HEK293 (cell line): ENCODE measurements around the gene PDGFB.
A peak's percentile ranks its signal among the peaks of the same experiment; 100 is the strongest.

Experiments used
- CTCF ChIA-PET: fragments of 350-600 bp; formaldehyde crosslinking; extraction: SDS; loops from one replicate; lab custom pipeline; 2021; ENCODE audit warnings: antibody characterized with exemption; lab: Yijun Ruan, JAX
- POLR2A ChIA-PET: fragments of 300-600 bp; formaldehyde crosslinking; extraction: SDS; loops from one replicate; lab custom pipeline; 2020; ENCODE audit warnings: antibody characterized with exemption, inconsistent platforms; lab: Yijun Ruan, JAX
- H3K27ac ChIP-seq: fragments of 200-500 bp; sonication (Bioruptor generic); 2 replicates; pipeline ENCODE4 v1.5.1; 2014; ENCODE audit warnings: low read depth, low read length, control low read depth, inconsistent platforms; ENCODE audit errors: extremely low read depth
- H3K36me3 ChIP-seq, 2 experiments: fragments of 200-500 bp in 1 of 2; sonication (Bioruptor generic) in 1 of 2; 1 replicate in 1 of 2; 2 replicates in 1 of 2; pipeline ENCODE4 v1.5.1; 2014 to 2017; ENCODE audit warnings: inconsistent platforms in 2 of 2, low read length in 2 of 2; ENCODE audit not compliant: control insufficient read depth in 2 of 2, insufficient read depth in 1 of 2
- H3K4me1 ChIP-seq: fragments of 200-500 bp; sonication (Bioruptor generic); 2 replicates; pipeline ENCODE4 v1.5.1; 2014; ENCODE audit warnings: mild to moderate bottlenecking, low read length, inconsistent platforms; ENCODE audit not compliant: control insufficient read depth, insufficient read depth
- H3K4me3 ChIP-seq: 2 replicates; pipeline ENCODE4 v1.5.1; 2011; ENCODE audit warnings: low read depth, mild to moderate bottlenecking, control low read depth, low read length, moderate library complexity
- H3K9me3 ChIP-seq: fragments of 200-500 bp; sonication (Bioruptor generic); 2 replicates; pipeline ENCODE4 v1.5.1; 2014; ENCODE audit warnings: low read depth, low read length, inconsistent platforms; ENCODE audit not compliant: control insufficient read depth, insufficient read depth
- EGR2 ChIP-seq: fragments of 450-650 bp; formaldehyde crosslinking; IDR thresholded peaks from 2 replicates; pipeline ENCODE4 v1.5.1; 2016; ENCODE audit warnings: low read depth, missing biosample characterization, missing genetic modification characterization
- SCRT2 ChIP-seq: fragments of 450-650 bp; formaldehyde crosslinking; IDR thresholded peaks from 2 replicates; pipeline ENCODE4 v1.5.1; 2016; ENCODE audit warnings: missing biosample characterization, missing genetic modification characterization
- TCF7L2 ChIP-seq: IDR thresholded peaks from 2 replicates; pipeline ENCODE4 v1.6.1; 2011; ENCODE audit warnings: low read depth, mild to moderate bottlenecking, inconsistent platforms, low read length, moderate library complexity, borderline replicate concordance
- ZBTB8A ChIP-seq: fragments of 450-650 bp; formaldehyde crosslinking; IDR thresholded peaks from 2 replicates; pipeline ENCODE4 v1.5.1; 2016; ENCODE audit warnings: missing biosample characterization, missing genetic modification characterization
- ZFHX2 ChIP-seq: fragments of 450-650 bp; formaldehyde crosslinking; conservative IDR thresholded peaks from 2 replicates; pipeline ENCODE4 v1.5.1; 2016; ENCODE audit warnings: missing biosample characterization, missing genetic modification characterization
- ZNF16 ChIP-seq: fragments of 450-650 bp; formaldehyde crosslinking; IDR thresholded peaks from 2 replicates; pipeline ENCODE4 v1.5.1; 2016; ENCODE audit warnings: low read depth, missing biosample characterization, missing genetic modification characterization
- ZNF426 ChIP-seq: fragments of 450-650 bp; formaldehyde crosslinking; IDR thresholded peaks from 2 replicates; pipeline ENCODE4 v1.5.1; 2017; ENCODE audit warnings: missing biosample characterization, missing genetic modification characterization, mild to moderate bottlenecking, inconsistent platforms, moderate library complexity
- ZNF473 ChIP-seq: fragments of 450-650 bp; formaldehyde crosslinking; IDR thresholded peaks from 2 replicates; pipeline ENCODE4 v1.5.1; 2017; ENCODE audit warnings: missing biosample characterization, missing genetic modification characterization
- ZNF48 ChIP-seq: fragments of 450-650 bp; formaldehyde crosslinking; IDR thresholded peaks from 2 replicates; pipeline ENCODE4 v1.5.1; 2016; ENCODE audit warnings: missing biosample characterization, missing genetic modification characterization
- ZNF530 ChIP-seq: fragments of 450-650 bp; formaldehyde crosslinking; IDR thresholded peaks from 2 replicates; pipeline ENCODE4 v1.5.1; 2016; ENCODE audit warnings: low read depth, missing biosample characterization, missing genetic modification characterization
- ZNF558 ChIP-seq: fragments of 450-650 bp; formaldehyde crosslinking; IDR thresholded peaks from 2 replicates; pipeline ENCODE4 v1.5.1; 2016; ENCODE audit warnings: missing biosample characterization, missing genetic modification characterization
- ZNF629 ChIP-seq: fragments of 450-650 bp; formaldehyde crosslinking; IDR thresholded peaks from 2 replicates; pipeline ENCODE4 v1.5.1; 2017; ENCODE audit warnings: missing biosample characterization, missing genetic modification characterization
- ZNF670 ChIP-seq: fragments of 450-650 bp; formaldehyde crosslinking; IDR thresholded peaks from 2 replicates; pipeline ENCODE4 v1.5.1; 2016; ENCODE audit warnings: missing biosample characterization, missing genetic modification characterization, low read depth
- ZNF701 ChIP-seq: fragments of 450-650 bp; formaldehyde crosslinking; IDR thresholded peaks from 2 replicates; pipeline ENCODE4 v1.5.1; 2016; ENCODE audit warnings: missing biosample characterization, missing genetic modification characterization
- ZNF843 ChIP-seq: fragments of 450-650 bp; formaldehyde crosslinking; IDR thresholded peaks from 2 replicates; pipeline ENCODE4 v1.5.1; 2016; ENCODE audit warnings: missing biosample characterization, missing genetic modification characterization
- TF ChIP-seq, protein P1 (sequence below): fragments of 450-650 bp; formaldehyde crosslinking; IDR thresholded peaks from 2 replicates; pipeline ENCODE4 v1.5.1; 2017; ENCODE audit warnings: missing biosample characterization, missing genetic modification characterization
- TF ChIP-seq, protein P2 (sequence below): fragments of 450-650 bp; formaldehyde crosslinking; IDR thresholded peaks from 2 replicates; pipeline ENCODE4 v1.5.1; 2017; ENCODE audit warnings: missing biosample characterization, mild to moderate bottlenecking, missing genetic modification characterization, moderate library complexity
- TF ChIP-seq, protein P3 (sequence below): fragments of 450-650 bp; formaldehyde crosslinking; IDR thresholded peaks from 2 replicates; pipeline ENCODE4; 2016; ENCODE audit warnings: missing biosample characterization, missing genetic modification characterization
- TF ChIP-seq, protein P4 (sequence below): fragments of 450-650 bp; formaldehyde crosslinking; IDR thresholded peaks from 2 replicates; pipeline ENCODE4 v1.5.0; 2017; ENCODE audit warnings: missing biosample characterization, missing genetic modification characterization, borderline replicate concordance

Gene PDGFB

DNA sequence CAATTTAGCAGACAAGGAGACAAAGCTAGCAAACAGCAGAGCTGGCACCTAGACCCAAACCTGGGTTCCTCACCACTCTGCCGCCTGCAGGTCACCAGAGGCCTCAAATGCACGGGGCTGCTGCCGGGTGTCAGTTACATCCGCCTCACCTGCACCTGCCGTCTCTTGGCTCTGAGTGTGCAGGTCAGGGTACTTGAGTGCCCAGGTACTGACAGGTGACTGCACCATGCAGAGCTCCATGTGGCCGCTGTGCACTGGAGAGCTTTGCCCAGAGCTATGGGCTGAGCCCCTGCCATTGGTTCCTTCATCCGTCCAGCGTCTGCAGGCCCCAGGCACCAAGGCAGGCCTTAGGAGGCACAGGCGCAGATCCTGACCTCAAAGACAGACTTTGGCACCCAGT lies 35.0 kb downstream of the PDGFB start:
- CTCF ChIA-PET: interaction anchor here (0.7 kb wide), 1 partner anchor 81 kb away, joined by 3 read pairs; no protein-coding TSS in a partner anchor
- no peaks in the 10 kb centered on the region for H3K4me1 ChIP-seq
- POLR2A ChIA-PET: no interaction called here

DNA sequence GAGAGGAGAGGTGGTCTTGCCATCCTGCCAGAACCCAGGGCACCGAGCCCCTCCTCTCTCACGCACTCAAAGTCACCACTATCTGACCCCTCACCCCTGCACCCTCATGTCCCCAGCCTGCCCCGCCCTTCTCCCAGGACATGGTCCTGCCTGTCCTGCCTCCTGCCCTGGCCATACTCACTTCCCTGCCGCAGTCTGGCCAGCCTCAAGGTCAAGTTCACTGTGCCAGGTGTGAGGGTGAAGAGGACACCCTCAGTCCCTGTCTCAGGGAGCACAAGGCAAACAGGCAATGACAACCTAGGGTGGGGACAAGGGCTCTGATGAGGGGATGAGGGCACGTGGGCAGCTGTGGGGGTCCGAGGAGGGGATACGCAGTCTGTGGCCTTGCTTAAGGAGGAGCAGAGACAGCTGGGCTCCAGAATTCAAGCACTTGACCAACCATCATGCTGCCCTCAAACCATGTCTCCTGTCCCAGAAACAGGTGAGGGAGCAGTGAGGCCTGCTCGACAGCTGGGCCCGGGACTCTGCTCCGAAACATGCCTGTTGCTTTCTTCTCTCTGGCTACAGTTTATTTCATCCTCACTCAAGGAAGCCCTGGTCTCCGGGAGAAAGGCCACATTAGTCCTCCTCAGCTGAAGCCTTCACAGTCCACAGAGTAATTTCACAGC lies 36.6 kb downstream of the PDGFB start:
- Histone ChIP-seq H3K27ac (no peak overlapping the region), H3K4me3 (no peak overlapping the region)

More for the DNA sequence above, 35.0 kb downstream of the PDGFB start:
- Histone ChIP-seq H3K27ac (no peak overlapping the region), H3K36me3 (no peaks in the 10 kb centered on the region)
- TF ChIP-seq, protein P1, sequence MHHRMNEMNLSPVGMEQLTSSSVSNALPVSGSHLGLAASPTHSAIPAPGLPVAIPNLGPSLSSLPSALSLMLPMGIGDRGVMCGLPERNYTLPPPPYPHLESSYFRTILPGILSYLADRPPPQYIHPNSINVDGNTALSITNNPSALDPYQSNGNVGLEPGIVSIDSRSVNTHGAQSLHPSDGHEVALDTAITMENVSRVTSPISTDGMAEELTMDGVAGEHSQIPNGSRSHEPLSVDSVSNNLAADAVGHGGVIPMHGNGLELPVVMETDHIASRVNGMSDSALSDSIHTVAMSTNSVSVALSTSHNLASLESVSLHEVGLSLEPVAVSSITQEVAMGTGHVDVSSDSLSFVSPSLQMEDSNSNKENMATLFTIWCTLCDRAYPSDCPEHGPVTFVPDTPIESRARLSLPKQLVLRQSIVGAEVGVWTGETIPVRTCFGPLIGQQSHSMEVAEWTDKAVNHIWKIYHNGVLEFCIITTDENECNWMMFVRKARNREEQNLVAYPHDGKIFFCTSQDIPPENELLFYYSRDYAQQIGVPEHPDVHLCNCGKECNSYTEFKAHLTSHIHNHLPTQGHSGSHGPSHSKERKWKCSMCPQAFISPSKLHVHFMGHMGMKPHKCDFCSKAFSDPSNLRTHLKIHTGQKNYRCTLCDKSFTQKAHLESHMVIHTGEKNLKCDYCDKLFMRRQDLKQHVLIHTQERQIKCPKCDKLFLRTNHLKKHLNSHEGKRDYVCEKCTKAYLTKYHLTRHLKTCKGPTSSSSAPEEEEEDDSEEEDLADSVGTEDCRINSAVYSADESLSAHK: no peak
- TF ChIP-seq ZNF701 (tag by site-specific recombination) (no peak), ZNF426 (no peak), TCF7L2 (no peak), ZNF843 (tag by site-specific recombination) (no peak), ZNF48 (tag by site-specific recombination) (no peak), ZNF16 (tag by site-specific recombination) (no peak), ZNF670 (tag by site-specific recombination) (no peak)
- TF ChIP-seq, all 188 proteins: peak for 0
- Histone ChIP-seq H3K4me3 (no peak overlapping the region), H3K9me3 (no peaks in the 10 kb centered on the region)

DNA sequence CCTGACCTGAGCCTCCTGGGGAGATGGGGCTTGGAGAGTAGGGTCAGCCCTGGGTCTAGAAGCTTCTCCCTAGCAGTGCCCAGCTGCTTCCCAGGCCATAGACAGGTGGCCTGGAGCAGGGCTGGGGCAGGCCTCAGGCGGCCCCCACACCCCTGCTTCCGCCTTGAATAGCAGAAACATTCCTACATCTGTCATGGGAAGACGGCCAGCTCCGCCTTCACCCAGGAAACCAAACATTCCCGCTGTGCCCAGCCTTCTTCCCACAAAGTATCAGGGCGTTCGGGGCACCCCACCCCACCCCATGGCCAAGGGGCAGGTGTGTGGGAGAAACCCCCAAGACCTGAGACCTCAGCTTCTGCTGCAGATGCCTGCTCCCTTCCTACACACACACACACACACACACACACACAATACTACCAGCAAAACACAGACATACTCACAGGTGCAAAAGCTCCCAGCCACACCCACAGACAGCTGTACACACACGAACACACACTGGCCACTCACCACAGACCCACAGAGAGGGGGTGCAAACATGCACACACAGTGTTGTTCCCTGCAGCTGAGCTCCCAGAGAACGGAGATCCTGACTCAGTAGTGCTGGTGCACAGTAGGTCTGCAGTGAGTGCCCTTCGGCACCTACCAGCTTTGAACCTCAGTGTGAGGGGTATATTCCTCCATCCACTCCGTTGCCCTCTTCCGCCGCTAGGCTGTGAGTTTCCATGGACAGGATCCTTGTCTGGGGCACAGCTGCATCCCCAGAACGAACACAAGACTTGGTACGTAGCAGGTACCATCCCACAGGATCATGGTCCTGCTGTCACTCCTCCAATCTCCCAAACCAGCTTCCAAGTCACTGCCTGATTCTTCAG lies 37.4 kb downstream of the PDGFB start:
- Histone ChIP-seq H3K4me3 (no peak overlapping the region), H3K36me3 (no peaks in the 10 kb centered on the region), H3K9me3 (no peaks in the 10 kb centered on the region), H3K4me1 (no peaks in the 10 kb centered on the region), H3K27ac (no peak overlapping the region)
- ChIA-PET CTCF (interaction anchor here (0.5 to 1.1 kb wide), 4 partner anchors 8 to 235 kb away, joined by 3 to 10 read pairs (median 4); no protein-coding TSS in a partner anchor), POLR2A (interaction anchor here (1.1 to 1.7 kb wide), 4 partner anchors 38 to 112 kb away, joined by 3 to 8 read pairs (median 4); partner anchors contain the start of genes PDGFB and RPL3)
- TF ChIP-seq ZNF629 (no peak), ZNF558 (tag by site-specific recombination) (no peak), ZNF473 (tag by site-specific recombination) (no peak), ZFHX2 (tag by site-specific recombination) (peak; percentile 78), ZNF530 (tag by site-specific recombination) (no peak), EGR2 (tag by site-specific recombination) (peak; percentile 88)
- TF ChIP-seq, protein P2, sequence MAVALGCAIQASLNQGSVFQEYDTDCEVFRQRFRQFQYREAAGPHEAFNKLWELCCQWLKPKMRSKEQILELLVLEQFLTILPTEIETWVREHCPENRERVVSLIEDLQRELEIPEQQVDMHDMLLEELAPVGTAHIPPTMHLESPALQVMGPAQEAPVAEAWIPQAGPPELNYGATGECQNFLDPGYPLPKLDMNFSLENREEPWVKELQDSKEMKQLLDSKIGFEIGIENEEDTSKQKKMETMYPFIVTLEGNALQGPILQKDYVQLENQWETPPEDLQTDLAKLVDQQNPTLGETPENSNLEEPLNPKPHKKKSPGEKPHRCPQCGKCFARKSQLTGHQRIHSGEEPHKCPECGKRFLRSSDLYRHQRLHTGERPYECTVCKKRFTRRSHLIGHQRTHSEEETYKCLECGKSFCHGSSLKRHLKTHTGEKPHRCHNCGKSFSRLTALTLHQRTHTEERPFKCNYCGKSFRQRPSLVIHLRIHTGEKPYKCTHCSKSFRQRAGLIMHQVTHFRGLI (tag by site-specific recombination): no peak
- TF ChIP-seq, protein P3, sequence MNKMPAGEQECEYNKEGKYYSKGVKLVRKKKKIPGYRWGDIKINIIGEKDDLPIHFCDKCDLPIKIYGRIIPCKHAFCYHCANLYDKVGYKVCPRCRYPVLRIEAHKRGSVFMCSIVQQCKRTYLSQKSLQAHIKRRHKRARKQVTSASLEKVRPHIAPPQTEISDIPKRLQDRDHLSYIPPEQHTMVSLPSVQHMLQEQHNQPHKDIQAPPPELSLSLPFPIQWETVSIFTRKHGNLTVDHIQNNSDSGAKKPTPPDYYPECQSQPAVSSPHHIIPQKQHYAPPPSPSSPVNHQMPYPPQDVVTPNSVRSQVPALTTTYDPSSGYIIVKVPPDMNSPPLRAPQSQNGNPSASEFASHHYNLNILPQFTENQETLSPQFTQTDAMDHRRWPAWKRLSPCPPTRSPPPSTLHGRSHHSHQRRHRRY (tag by site-specific recombination): no peak

More for the DNA sequence above, 36.6 kb downstream of the PDGFB start:
- H3K4me1 ChIP-seq: no peaks in the 10 kb centered on the region
- no peaks in the 10 kb centered on the region for H3K9me3 ChIP-seq
- H3K36me3 ChIP-seq: no peaks in the 10 kb centered on the region
- POLR2A ChIA-PET: interaction anchor here (0.5 to 1.7 kb wide), 4 partner anchors 20 to 112 kb away, joined by 4 to 8 read pairs (median 4); partner anchors contain the start of genes PDGFB and RPL3
- TF ChIP-seq SCRT2: 0 out of 2 replicates have a peak, but pooled peaks have one; percentile 34
- no peak for TF ChIP-seq ZBTB8A (tag by site-specific recombination)
- TF ChIP-seq, protein P4, sequence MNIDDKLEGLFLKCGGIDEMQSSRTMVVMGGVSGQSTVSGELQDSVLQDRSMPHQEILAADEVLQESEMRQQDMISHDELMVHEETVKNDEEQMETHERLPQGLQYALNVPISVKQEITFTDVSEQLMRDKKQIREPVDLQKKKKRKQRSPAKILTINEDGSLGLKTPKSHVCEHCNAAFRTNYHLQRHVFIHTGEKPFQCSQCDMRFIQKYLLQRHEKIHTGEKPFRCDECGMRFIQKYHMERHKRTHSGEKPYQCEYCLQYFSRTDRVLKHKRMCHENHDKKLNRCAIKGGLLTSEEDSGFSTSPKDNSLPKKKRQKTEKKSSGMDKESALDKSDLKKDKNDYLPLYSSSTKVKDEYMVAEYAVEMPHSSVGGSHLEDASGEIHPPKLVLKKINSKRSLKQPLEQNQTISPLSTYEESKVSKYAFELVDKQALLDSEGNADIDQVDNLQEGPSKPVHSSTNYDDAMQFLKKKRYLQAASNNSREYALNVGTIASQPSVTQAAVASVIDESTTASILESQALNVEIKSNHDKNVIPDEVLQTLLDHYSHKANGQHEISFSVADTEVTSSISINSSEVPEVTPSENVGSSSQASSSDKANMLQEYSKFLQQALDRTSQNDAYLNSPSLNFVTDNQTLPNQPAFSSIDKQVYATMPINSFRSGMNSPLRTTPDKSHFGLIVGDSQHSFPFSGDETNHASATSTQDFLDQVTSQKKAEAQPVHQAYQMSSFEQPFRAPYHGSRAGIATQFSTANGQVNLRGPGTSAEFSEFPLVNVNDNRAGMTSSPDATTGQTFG: no peak
- CTCF ChIA-PET: interaction anchor here (0.6 kb wide), 2 partner anchors 8 to 236 kb away, joined by 3 to 5 read pairs; no protein-coding TSS in a partner anchor
